NCI-H1930 (cell line): Measurements from ENCODE around the gene ZFP36L2.

Experiments used
- DNase-seq, 2 experiments: peaks; one replicate each; lab custom pipeline; 2025; lab: John Stamatoyannopoulos, UW

The ZFP36L2 gene

GRCh38 chr2:43248621-43249020 lies 22.2 kb upstream of the ZFP36L2 start:
- DNase-seq, result no peak

- no peak for DNase-seq
These were observed 20.2 kb upstream of the ZFP36L2 start for GRCh38 chr2:43246641-43247040.

GRCh38 chr2:43241558-43241957 lies 15.2 kb upstream of the ZFP36L2 start:
- no peak for DNase-seq

GRCh38 chr2:43240766-43241150 lies 14.4 kb upstream of the ZFP36L2 start:
- DNase-seq, result no peak

- DNase-seq, result no peak
These were observed 13.8 kb upstream of the ZFP36L2 start for GRCh38 chr2:43239981-43240765.

GRCh38 chr2:43238813-43239212 lies 12.4 kb upstream of the ZFP36L2 start:
- no peak for DNase-seq

- DNase-seq, result no peak
These were observed 11.8 kb upstream of the ZFP36L2 start for GRCh38 chr2:43238176-43238575.

GRCh38 chr2:43233218-43234212 lies 7.1 kb upstream of the ZFP36L2 start:
- DNase-seq, result no peak

GRCh38 chr2:43230951-43231827 lies 4.8 kb upstream of the ZFP36L2 start:
- no peak for DNase-seq

GRCh38 chr2:43230351-43230885 lies 4.0 kb upstream of the ZFP36L2 start:
- DNase-seq, result no peak

GRCh38 chr2:43228756-43229659 lies 2.6 kb upstream of the ZFP36L2 start:
- no peak for DNase-seq

GRCh38 chr2:43228321-43228751 lies 1.9 kb upstream of the ZFP36L2 start:
- no peak for DNase-seq

- no peak for DNase-seq
These were observed 1.4 kb upstream of the ZFP36L2 start for GRCh38 chr2:43227830-43228281.

- peak; percentile 37 to 53 for DNase-seq
These were observed 786 bp upstream of the ZFP36L2 start for GRCh38 chr2:43226955-43227829.

- peak in 1 of 2 experiments; percentile 17 for DNase-seq
These were observed 433 bp downstream of the ZFP36L2 start for GRCh38 chr2:43225788-43226557.

- no peak for DNase-seq
These were observed 1.2 kb downstream of the ZFP36L2 start for GRCh38 chr2:43225093-43225787.

GRCh38 chr2:43224571-43225092 lies 1.8 kb downstream of the ZFP36L2 start:
- DNase-seq, result no peak

- DNase-seq, result no peak
These were observed 2.3 kb downstream of the ZFP36L2 start for GRCh38 chr2:43224131-43224570.
